HUDEP-2 (cell line): ENCODE results near the gene PHKA1.
A peak's percentile ranks its signal among the peaks of the same experiment; 100 is the strongest.
"Not testable (repeated sequence)": the region's sequence is repeated elsewhere in the genome, so short reads cannot be mapped to it uniquely, and the experiment has no call there.

Experiments used
- DNase-seq, 76 experiments: peaks; one replicate each; lab custom pipeline; 2025; ENCODE audit not compliant: unreplicated experiment in 76 of 76; lab: John Stamatoyannopoulos, UW

Gene PHKA1

DNA sequence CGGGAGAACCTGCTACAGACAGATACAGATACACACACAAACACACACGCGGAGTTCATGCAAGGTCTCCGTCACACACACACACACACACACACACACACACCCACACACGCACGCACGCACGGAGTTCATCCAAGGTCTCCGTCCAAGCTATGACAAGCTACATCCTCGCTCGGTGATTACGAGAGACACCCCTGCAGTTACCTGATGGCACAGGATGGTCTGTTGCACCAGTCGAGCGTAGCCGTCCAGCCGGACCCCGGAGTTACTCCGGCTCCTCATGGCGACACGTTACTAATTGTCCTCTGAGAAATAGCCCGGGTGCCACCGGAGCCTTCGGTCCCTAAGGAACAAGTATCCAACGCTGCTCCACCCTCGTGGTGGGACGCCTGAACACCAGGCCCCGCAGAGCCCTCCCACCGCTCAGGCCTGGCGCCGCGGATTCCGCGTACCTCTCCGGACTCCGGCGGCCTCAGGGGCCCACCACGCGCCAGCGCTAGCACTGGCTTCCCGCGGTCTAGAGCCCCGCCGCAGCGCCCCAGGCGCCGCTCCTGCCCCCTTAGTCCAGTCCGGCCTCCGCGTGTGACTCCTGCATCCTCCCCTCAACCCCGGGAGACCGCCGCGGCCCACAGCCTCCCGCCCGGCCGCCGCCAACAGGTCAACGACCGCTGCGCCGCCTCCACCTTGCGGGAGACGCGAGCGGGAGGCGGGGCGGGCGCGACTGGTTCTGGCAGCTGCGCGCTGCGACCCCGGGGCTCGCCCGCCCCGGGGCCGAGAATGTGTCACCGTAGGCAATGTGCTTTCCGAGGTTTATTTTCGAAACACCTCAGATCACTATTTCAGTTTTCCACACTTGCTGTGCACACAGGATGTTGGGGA lies at the start of gene PHKA1:
PHKA1 (minus strand) TSS at position 708 of the 879 bp plus-strand sequence; CDS start at position 282, 426 bp downstream.
- not testable (repeated sequence) for DNase-seq

DNA sequence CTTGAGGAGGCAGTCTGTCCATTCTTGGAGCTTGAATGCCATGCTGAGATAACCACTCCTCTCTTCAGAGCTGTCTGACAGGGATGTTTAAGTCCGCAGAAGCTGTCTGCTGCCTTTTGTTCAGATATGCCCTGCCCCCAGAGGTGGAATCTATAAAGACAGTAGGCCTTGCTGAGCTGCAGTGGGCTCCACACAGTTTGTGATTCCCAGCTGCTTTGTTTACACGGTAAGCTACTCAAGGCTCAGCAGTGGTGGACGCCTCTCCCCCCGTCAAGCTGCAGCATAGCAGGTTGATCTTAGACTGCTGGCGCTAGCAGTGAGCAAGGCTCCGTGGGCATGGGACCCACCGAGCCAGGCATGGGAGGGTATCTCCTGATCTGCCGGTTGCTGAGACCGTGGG lies 46.3 kb upstream of the PHKA1 start:
- not testable (repeated sequence) for DNase-seq

DNA sequence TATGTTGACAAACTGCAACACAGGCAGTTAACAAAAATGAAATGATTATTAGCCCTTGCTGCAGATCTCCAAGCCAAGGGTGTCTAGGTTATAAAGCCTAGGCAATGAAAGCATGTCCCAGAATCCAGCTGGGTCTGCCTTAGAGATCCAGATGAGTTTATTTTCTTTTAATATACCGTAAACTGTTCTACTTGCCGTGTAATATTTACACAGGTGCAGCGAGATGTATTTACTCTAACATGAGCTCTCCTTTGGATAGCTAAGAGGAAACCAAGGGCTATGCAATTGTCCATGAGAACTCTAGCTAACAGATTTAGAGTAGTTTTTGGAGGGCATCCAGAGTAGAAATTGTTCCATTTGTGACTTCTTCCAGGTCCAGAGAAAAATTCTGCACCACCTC lies 34.4 kb upstream of the PHKA1 start:
- not testable (repeated sequence) for DNase-seq

DNA sequence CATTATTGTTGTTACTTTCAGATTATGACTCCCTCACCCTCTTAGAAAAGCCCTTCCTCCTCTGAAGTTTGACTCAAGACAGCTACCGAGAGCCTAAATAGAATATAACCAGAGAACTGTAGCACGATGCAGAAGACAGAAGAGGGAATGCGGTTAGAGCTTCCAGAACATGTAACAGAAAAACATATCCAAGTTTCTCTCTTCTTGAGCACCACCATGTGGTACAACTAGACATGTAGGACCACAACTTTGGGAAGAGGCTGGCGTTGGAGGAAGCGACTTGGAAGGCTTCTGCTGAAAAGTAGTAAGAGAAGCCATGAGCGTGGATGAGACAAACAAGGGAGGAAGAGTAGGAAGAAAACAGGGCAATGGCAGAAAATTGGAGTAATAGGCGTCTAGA lies 31.4 kb upstream of the PHKA1 start:
- DNase-seq: not testable (repeated sequence)

DNA sequence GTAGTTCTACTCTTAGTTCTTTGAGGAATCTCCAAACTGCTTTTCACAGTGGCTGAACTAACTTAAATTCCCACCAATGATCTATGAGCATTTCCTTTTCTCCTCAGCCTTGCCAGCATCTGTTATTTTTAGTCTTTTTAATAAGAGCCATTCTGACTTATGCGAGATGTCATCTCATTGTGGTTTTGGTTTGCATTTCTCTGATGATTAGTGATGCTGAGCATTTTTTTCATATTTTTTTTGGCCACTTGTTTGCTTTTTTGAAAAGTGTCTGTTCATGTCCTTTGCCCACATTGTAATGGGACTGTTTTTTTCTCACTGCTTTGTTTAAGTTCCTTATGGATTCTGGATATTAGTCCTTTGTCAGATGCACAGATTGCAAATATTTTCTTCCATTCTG lies 21.5 kb upstream of the PHKA1 start:
- no peak for DNase-seq

DNA sequence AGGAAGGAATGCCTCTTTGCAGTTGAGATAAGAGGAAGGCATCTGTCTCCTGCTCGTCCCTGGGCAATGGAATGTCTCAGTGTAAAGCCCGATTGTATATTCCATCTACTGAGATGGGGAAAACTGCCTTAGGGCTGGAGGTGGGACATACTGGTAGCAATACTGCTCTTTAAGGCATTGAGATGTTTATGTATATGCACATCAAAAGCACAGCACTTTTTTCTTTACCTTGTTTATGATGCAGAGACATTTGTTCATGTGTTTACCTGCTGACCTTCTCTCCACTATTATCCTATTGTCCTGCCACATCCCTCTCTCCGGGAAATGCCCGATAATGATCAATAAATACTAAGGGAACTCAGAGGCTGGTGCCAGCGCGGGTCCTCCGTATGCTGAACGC lies 19.5 kb upstream of the PHKA1 start:
- DNase-seq: not testable (repeated sequence)

DNA sequence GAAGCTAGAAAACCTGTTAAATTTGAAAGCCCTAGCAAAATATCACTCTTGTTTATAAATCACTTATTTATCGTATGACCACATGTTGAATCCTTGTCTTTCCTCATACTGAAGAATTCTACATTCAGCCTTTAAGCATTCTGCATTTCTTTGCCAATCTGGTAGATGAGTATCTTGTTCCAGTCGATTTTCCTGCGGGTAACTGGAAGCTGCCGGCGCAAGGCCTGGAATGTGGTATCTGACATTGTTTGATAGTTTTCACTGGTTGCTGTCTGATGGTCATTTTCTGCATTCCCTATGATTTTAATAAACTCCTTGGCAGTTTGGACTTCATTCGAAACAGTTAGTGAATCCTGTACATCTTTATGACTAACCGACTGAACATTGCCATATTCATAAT lies 13.7 kb upstream of the PHKA1 start:
- no peak for DNase-seq

DNA sequence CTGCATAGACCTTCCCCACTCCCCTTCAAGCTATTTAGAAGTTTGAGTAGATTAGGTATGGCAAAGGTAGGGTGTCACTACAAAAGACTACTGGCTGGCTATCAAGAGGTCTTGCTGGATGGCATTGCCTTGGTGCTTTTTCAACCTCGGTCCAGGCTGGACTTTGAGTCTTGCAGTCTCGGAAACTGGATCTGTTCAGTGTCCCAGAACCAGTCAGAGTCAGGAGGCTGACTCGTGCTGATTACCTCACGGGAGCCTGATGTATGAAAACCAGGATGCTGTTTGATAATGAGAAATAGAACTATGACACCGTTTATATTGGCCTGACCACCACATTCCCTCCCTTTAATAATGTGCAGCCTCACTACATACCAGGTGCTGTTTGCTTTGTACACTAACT lies 2.7 kb upstream of the PHKA1 start:
- DNase-seq: no peak

DNA sequence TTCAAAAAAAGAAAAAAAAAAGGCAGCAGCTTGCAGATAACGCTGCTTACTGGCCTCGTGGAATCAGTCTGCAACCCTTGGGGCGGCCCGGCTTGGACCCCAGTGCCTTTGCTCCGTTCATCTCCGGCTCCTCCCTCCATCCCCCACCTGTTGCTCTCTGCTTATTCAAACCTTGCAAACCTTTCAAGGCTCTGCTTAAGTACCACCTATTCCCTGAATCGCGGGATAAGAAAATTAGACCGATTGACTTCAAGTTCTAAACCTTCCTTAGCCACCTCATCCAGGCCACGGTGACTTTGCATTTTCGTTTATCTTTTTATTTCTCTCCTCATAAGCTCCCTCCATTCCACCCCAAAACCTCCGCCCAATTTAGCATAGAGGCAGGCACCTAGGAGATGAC lies 1.4 kb upstream of the PHKA1 start:
- DNase-seq: no peak

DNA sequence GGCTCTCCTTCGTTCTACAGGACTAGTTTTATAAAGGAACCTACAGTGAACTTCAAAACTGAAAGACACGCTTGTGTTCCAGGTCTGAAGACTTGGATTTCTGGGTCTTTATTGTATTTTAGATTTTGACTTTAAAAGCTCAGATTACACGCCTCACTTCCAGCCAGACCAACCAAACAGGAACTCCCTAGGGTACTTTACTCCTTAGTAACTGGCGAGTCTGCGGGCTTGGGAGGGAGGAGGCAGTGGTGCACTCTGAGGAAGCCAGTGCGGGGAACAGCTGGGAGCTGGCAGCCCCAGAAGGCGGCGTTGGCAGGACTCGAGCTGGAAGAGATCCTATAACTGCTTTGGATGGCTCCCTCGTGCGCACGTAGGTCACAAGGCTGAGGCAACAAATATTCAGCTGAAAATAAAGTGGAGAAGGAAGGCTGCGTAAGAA lies 391 bp upstream of the PHKA1 start:
- DNase-seq: peak in 1 of 76 experiments; percentile 0

DNA sequence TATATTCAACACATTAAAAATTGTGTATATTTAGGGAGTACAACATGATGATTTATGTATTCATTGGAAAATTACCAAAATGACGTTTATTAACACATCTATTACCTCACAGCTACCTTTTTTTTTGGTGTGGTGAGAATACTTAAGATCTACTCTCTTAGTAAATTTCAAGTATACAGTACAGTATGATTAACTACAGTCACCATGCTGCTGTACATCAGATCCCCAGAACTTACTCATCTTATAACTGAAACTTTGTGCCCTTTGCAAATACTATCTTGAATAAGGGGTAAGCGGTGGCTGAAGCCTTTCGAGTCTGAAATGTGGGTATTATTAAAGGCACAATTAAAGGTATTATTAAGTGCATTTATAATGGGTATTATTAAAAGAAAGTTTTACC lies 976 bp downstream of the PHKA1 start:
- no peak for DNase-seq

DNA sequence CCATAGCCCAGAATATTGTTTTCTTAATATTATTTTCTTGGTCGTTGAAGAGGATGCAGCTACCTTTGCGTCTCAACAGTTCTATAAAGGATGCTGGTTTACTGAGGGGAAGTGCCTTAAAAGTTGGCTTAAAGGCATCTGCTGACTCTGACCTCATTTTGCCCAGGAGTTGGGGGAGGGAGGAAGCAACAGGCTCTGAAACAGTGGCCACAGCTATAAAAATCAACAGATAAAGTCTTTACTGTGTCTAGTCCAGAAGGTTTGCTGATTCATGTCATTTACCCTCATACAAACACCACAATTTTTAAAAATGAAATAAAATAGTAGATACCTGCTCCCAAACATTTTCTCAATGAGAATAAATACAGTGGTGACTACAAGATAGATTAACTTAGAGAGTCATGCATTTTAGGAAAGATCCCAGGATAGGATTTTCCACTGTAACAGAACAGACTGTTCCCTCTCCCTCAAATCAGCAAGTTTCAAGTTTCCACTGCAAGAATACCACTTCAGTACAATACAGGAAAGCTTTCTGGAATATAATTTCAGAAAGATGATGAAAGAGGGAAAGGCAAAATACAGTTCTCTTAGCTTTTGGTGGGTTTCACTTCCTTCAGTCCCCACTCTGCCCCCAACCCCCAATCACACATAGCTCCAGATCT lies 1.9 kb downstream of the PHKA1 start:
- no peak for DNase-seq

DNA sequence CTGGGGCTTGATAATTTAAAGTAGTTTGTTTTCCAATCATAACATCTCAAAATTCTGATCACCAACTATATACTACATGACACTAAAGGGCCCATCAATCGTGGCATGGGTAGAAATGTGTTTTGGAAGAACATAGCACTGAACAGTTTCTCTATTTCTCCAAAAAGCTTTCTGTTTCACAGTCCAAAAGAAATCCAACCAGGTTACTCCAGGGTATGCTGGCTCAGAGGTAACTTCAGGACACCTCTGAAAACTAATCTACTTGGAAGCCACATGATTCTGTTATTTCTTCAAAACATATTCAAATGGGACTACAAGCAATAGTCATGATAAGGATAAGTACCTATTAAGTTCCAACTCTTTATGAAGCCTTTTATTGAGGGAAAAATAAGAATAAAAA lies 8.3 kb downstream of the PHKA1 start:
- no peak for DNase-seq

DNA sequence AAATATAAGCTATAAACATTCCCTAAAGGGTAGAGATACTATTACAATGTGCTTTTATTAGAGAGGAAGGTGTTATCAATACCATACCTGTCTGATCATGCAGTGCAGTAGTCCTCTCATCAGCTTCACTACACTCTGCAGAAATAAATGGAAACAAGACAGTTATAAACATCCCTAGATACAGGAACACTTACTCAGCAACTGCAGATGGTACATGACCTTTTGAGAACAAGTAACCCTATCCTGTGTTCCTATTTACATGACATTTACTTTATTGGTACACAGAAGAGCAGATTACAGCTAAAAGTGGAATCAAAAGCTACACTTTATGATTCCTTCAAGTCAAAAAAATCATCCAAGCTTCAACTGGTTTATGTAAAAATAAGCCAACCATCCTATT lies 9.0 kb downstream of the PHKA1 start:
- no peak for DNase-seq

DNA sequence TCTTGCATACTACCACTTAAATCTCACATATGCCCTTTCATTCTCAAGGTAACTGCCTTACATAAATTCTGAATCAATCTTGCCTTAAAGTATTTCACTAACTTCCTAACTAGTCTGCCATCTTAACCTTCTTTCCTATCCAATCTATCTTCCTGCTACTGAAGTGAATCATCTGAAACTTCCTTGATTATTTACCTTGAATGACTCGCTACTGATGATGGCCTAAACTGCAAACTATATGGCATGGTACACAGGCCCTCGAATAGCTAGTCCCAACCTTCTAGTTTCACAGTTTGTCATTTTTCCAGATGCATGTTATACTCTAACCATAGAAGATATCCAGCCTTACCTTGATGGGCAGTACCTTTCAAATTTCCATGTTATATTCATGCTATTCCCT lies 19.9 kb downstream of the PHKA1 start:
- no peak for DNase-seq

DNA sequence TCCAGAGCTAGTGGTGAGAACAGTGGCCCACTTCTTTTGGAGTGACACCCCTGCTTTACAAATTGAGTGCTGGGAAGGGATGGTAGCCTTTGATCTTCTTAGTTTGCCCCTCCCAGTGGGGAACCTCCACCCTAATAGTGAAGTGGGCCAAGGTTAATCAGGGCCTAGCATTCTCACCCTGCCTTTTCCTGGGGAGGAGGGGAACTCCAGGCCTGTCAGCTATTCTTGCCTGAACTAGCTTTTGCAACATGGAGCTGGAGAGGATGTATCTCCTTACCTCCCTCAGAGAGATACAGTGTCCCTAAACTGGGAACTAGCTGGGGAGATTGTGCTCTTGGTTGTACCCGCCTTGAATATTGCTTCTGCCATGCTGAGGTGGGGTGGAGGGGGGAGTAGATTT lies 20.6 kb downstream of the PHKA1 start:
- DNase-seq: no peak

DNA sequence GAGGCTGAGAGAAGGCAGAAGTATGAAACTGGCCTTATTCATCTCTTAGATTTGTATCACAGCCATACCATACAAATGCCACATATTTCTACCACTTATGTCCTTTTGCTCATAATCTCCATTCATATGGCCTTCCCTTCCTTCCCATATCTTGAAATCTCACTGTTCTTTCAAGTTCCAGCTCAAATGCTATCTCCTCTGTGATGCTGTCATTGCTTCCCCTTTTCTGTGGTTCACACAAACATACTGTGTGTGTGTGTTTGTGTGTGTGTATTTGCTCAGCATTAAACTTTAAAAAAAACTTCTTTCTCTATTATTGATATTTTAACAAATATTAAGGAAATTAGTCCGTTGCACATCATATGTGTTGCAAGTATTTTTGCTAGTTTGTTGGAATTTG lies 26.7 kb downstream of the PHKA1 start:
- DNase-seq: no peak

DNA sequence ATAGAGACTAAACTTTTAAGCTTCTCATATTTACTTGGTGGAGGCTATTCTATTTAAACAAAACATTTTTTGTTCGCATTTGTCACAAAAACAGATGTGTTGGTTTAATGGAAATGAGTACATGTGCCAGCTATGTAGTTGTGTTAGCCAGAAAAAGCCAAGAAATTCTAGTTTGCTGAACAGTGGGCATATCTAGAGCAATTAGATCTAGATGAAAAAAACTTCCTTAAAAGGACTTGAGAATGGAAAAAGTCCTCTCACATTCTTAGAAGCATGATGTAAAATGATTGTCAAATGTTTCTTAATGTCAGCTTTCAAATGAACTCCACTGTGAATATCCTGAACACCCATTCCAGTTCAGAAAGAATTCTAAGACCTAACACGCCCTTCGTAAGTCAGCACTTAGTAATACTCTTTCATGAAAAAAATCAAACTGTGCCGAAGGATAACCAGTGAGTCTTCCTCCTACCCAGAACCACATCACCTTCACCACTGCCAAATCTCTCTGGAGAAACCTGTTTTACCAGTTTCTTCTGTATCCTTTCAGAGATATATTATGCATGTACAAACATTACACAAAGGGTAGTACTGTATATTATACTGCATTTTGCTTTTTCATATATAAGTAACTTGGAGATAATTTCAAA lies 28.2 kb downstream of the PHKA1 start:
- no peak for DNase-seq

DNA sequence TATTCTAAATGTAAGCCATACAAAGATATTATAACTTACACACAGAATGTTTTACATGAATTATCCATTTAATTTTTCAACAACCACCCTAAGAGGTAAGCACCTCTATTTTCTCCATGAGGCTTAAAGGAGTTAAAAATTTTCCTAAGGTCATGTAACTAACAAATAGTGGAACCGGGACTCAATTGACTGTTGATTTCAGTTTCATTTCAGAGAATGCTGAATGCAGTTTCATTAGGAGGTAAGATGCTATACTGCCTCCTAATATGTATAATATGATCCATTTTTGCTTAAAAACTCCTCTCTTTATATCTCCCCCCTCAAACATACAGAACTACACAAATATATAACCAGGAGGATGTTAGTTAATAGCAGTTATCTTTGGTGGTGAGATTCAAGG lies 29.1 kb downstream of the PHKA1 start:
- DNase-seq: no peak

DNA sequence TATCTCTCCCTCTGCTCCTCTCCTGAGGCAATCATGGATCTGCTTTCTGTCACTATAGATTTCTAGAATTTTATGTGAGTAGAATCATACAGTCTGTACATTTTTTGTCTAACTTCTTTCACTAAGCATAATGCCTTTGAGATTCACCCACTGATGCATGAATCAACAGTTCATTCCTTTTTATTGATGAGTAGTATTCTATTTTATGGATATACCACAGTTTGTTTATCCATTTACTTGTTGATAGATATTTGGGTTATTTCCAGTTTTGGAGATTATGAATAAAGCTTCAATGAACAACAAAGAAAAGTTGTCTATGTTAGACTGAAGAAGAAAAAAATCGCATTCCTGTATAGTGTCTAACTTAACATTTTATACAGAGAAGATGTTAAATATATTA lies 30.5 kb downstream of the PHKA1 start:
- no peak for DNase-seq

DNA sequence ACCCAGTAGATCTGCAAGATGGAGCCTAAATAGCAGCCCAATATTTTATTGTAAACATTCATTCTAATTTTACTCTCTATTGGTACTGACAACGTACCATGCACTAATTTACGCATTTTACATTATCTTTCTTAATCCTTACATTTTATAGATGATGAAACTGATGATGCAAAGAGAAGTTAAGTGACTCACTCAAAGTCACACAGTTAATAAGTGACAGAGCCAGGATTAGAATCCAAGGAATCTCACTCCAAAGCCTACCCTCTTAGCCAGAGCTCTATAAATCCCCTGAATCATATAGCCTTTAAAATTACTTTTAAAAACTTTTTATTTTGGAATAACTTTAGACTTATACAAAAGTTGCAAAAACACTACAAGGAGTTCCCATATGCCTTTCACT lies 37.6 kb downstream of the PHKA1 start:
- no peak for DNase-seq

DNA sequence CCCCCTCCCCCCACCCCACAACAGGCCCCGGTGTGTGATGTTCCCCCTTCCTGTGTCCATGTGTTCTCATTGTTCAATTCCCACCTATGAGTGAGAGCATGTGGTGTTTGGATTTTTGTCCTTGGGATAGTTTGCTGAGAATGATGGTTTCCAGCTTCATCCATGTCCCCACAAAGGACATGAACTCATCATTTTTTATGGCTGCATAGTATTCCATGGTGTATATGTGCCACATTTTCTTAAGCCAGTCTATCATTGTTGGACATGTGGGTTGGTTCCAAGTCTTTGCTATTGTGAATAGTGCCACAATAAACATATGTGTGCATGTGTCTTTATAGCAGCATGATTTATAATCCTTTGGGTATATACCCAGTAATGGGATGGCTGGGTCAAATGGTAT lies 40.2 kb downstream of the PHKA1 start:
- not testable (repeated sequence) for DNase-seq
